Right hindlimb (tissue), 1 donor: Measurements from ENCODE around the gene GJB5.
"Not testable (repeated sequence)": the region's sequence is repeated elsewhere in the genome, so short reads cannot be mapped to it uniquely, and the experiment has no call there.

ENCODE experiments used
- DNase-seq: peaks from one replicate; pipeline ENCODE4 v3.0.0-alpha.2; 2018

The GJB5 gene

DNA sequence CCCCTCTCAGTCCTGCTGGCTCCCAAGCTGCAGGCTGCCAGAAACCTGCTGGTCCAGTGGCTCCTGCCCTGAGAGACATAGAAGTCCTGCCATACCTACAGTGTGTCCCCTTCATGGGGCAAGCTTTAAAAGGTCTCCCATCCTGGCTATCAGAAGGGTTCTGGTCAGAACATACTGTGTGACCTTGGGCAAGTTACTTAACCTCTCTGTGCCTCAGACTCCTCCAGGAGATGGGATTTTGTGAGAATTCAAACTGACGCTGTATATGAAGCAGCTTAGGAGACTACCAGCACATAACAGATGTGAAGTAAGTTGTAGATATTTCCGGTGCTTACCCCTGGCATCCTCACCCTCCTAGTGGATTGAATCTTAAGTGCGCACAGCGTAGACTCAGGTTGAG, 8.7 kb upstream of the GJB5 start:
- DNase-seq = no peak

DNA sequence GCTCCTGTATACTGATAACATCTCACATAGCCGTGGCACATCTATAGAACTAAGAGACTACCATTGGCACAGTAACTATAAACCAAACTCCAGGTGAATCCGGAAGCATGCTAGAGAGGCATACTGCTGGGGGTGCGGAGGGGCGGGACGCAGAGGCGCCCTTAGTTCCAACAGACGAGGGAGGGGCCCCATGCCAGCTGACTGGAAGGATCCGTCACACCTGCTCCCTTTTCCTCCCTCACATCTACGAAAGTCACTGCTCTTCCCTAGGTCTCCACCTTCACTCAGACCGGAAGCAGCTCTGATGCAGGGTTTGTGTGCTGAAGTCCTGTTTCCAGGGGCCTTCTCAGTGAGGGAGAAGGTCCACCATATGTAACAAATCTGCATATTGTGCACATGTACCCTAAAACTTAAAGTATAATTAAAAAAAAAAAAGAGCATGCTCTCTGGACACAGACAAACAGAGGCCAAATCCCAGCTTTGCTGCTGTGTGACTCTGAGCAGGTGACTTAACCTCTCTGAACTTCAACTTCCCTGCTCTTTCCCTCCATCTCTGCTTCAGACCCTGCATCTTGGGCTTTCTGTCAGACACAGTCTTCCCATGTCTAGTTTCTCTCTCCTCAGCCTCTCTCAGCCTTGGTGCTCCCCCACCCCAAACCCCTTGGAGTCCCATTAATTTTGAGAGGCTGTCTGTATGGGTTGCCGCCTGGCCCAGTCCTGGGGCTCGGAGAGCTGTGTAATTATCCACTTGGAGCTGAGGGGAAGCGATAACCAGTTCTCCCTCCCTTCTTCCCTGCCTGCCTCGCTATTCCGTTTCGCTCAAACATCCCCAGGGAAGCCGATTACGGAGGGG, 7.8 kb upstream of the GJB5 start:
- DNase-seq = no peak

DNA sequence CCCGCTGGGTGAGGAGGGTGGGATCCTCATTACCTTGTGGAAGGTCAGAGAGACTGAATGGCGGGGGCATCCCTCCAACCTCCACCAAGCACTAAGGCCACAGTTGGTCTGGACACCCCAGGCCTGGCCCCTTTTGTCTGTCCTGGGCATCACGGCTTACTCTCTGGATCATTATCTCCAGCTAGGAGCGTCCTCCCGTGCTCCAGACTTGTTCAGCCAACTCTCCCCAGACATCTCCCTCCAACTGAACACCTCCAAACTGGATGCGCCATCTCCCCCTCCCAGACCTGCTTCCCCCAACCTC, 7.3 kb upstream of the GJB5 start:
- DNase-seq = no peak

DNA sequence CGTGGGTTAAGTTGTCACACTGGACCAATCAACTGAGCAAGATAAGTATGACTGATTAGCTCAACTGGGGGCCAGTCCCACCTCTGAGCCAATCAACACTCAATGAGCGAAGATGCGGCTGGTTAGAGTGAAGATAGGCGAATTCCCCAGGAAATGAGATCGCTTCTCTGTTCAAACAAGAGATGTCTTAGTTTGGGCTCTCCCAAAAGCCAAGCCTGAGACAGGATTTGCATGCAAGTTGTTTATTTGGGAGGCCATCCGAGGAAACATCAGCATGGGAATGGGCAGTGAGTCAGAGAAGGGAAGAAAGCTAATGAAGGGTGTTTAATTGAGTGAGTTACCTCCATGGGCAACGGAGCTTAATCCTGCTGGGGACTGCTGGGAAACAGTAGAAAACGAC, 4.9 kb upstream of the GJB5 start:
- DNase-seq = no peak

DNA sequence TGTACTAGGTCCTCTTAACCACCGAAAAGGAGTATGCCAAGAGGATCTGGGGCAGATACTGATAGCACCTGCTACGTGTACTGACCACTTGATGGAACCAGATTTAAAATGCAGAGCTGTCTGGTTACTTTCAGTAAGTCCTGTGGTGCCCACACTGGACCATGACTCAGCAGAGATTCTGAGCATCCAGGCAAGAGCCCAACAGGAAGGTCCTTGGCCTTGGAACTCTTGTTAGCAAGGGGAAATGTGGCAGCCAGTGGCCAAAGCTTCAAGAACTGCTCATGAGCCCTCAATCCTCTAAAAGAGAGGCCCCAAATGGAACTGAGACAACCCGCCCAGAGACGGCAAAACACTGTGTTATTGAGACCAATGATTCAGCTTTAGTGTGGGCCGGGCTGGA, 4.2 kb upstream of the GJB5 start:
- no peak for DNase-seq

DNA sequence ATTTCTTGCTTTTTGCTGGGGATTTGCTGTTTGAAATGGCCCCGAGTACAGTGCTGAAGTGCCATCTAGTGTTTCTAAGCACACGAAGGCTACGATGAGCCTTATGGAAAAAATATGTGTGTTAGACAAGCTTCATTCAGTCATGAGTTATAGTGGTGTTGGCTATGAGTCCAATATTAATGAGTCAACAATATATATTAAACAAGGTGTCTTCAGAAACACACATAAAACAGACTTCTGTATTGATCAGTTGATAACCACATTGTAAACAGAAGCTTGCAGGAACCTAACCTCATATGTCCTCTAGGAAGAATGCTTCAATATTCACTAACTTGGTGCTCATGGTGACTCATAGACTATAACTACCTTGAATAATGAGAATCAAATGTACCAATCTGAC, 1.7 kb upstream of the GJB5 start:
- DNase-seq = no peak

DNA sequence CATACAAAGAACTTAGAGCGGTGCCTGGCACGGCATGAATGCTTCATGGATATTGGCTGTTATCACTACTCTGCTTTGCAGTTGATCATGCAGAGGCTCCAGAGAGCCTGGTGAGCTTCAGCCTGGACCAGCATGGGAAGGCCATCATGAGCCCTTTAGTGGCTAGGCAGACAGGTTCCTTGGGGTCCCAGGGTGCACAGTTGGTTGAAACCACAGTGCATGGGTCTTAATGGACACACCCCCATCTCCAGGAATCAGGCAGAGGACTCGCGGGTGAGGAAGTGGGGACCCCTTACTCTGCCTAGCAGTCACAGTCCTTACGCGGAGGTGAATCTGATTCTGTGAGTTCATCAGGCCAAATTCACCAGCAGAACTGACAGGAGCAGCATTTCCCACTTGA, 1.1 kb downstream of the GJB5 start:
- no peak for DNase-seq

DNA sequence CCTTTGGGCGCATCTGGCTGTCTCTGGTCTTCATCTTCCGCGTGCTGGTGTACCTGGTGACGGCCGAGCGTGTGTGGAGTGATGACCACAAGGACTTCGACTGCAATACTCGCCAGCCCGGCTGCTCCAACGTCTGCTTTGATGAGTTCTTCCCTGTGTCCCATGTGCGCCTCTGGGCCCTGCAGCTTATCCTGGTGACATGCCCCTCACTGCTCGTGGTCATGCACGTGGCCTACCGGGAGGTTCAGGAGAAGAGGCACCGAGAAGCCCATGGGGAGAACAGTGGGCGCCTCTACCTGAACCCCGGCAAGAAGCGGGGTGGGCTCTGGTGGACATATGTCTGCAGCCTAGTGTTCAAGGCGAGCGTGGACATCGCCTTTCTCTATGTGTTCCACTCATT, 2.5 kb downstream of the GJB5 start:
- no peak for DNase-seq

DNA sequence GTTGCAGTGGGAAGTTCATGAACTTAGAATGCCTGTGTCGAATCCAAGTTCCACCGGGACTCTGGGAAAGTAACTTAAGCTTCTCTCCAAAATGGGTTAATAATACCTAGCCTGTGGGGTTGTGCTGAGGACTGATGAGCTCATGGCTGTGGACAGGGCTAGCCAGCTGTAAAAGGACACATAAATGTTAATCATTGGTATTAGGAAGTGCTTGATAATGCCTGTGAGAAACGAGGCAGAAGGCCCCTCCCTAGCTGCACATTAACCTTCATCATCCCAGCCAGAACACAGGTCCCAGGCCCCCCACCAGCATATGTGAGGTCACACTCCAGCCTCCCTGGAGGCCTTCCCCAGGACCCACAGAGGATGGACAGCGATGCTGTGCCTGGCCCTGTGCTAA, 3.9 kb downstream of the GJB5 start:
- no peak for DNase-seq

DNA sequence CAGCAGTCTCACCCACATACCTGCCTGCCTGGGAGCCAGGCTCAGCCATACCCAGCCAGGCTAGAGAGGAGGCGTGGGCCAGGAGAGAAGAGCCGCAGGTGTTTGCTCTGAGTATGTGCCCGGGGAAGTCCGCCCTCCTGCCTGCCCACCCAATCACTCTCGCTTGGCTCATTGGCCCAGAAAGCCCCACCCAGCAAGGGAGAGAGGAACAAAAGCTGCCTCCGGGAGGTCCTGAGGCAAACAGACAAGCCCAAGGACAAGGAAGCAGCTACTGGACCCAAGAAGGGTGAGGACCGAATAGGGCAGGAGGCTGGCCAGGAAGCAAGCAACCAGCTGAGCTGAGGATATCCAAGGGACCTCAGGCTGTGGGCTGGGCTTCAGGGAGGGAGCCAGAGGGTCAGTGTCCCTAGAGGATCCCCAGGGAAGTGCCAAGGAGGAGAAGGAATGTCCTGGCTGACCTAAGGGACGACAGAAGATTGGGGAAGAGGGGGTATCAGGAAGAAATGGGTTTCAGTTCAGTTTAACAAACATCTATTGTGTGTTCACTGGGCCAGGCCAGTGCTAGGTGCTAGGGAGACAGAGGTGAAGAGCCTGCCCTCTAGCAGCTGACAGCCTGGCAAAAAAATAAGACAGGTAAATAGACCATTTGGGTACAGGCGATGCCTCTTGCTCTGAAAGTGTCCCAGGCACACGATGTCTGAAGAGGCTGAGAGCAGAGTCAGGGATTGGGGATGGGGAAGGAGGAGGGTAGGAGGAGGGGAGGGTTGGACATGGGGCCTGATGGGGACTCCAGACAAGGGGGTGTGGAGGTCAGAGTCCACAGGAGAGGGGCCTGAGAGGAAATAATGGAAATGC, 4.9 kb downstream of the GJB5 start, which contains the start of gene GJB4:
Gene GJB4 (plus strand): TSS at position 238 of the 855 bp plus-strand sequence. CDS start 1,515 bp downstream, outside the sequence.
- no peak for DNase-seq

DNA sequence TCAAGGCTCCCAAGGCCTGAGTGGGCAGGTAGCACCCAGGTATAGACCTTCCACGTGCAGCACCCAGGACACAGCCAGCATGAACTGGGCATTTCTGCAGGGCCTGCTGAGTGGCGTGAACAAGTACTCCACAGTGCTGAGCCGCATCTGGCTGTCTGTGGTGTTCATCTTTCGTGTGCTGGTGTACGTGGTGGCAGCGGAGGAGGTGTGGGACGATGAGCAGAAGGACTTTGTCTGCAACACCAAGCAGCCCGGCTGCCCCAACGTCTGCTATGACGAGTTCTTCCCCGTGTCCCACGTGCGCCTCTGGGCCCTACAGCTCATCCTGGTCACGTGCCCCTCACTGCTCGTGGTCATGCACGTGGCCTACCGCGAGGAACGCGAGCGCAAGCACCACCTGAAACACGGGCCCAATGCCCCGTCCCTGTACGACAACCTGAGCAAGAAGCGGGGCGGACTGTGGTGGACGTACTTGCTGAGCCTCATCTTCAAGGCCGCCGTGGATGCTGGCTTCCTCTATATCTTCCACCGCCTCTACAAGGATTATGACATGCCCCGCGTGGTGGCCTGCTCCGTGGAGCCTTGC, 6.4 kb downstream of the GJB5 start:
- DNase-seq = no peak

DNA sequence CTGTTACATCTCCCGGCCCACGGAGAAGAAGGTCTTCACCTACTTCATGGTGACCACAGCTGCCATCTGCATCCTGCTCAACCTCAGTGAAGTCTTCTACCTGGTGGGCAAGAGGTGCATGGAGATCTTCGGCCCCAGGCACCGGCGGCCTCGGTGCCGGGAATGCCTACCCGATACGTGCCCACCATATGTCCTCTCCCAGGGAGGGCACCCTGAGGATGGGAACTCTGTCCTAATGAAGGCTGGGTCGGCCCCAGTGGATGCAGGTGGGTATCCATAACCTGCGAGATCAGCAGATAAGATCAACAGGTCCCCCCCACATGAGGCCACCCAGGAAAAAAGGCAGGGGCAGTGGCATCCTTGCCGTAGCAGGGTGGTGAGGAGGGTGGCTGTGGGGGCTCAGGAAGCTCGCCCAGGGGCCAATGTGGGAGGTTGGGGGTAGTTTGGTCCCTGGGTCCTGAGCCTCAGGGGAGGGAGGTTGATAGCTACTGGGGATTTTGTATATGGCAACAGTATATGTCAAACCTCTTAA, 7.0 kb downstream of the GJB5 start:
- DNase-seq = no peak

DNA sequence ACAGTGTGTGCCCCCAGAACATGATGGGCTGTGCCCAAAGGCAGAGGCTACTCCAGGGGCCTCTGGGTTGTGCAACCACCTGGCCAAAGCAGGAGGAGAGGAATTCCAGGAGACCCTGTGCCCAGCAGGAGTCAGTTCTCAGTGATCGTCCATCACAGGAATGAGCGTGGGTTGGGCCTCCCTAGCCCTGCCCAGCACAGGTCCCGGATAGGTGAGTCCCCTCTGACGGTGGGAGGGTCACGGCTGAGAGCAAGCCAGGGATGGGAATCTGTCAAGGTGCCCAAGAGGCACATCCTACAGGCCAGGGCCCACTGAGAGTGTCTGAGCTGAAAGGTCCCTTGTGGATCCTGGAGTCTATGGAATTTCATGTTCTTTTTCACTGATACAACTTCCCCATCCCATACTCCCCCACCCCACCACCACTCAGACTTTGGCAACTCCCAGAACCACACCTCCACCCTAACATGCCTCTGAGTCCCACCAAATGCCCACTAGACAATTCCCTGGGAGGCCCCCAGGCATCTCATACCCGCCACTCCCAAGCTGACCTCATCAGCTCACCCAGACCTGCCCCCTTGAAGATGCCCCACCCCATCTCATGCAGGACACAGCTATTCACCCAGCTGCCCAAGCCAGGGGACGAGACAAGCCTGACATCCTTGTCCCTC, 7.8 kb downstream of the GJB5 start:
- no peak for DNase-seq

DNA sequence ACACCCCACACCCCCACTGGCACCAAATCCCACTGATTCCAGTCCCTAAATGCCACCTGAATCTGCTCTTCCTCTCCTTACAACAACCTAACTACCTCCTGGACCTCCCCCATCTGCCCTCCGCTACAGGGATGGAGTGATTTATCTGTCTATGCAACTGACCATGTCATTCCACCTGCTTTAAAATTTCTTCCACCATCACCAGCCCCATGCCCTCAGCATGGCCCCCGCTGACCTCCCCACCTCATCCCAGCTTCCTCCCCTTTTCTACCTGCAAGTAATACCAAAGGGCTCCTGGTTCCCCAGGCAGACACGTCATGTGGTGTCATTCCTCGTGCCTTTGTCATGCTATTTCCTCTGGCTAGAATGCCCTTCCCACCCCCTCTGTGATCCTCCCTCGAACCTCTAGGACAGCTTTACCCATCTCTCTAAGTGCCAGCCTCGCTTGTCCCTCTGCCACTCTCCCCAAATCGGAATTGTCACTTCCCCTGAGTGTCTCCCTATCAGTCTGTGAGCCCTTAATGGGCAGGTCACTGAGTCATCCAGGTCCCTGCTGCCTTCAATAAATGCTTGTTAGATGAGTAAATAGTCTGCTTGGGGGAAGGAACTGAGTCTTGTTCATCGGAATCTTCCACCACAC, 8.4 kb downstream of the GJB5 start:
- DNase-seq = no peak

DNA sequence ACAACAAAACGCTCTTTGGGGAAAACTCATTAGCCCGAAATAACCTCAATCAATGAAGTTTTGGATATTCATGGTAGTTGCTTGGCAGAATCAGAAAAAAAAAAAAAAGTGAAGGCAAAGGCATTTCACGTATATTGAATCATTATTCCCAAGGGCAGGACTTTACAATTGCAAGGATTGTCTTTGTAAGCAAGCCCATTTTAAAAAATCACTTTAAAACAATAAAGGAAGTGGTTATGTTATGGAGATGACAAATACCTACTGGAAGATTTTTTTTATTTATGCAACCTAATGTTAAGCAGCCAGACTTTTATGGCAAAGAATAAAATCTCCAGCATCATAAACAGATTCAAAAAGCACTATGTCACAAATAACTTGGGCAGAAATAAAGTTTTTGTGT, 14.0 kb downstream of the GJB5 start:
- no peak for DNase-seq

DNA sequence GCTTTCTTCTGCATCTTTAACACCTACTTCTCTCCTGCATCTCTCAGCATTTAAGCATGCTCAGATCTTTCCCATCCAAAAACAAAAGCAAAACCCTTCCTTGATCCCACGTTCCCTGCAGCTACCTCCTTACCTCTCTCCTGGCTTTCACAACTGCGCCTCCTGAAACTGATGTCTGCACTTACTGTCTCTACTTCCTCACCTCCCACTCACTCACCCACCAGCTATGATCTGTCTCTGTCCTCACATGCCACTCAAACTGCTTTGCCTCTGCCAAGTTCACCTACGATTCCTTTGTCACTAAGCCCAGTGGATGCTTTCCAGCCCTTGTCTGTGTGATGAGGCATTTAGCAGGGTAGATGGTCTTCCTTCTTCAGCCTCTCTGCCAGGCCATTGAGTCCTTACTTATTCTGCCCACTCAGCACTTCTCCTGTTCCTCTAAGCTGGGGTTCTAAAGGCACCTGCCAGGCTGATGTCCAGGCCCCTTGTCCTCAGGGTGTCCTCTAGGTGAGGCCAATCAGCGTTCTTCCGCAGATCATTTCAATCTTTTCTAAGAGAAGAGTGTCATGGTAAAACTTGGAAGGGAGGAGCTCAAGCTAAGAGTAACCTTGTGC, 16.2 kb downstream of the GJB5 start:
- no peak for DNase-seq

DNA sequence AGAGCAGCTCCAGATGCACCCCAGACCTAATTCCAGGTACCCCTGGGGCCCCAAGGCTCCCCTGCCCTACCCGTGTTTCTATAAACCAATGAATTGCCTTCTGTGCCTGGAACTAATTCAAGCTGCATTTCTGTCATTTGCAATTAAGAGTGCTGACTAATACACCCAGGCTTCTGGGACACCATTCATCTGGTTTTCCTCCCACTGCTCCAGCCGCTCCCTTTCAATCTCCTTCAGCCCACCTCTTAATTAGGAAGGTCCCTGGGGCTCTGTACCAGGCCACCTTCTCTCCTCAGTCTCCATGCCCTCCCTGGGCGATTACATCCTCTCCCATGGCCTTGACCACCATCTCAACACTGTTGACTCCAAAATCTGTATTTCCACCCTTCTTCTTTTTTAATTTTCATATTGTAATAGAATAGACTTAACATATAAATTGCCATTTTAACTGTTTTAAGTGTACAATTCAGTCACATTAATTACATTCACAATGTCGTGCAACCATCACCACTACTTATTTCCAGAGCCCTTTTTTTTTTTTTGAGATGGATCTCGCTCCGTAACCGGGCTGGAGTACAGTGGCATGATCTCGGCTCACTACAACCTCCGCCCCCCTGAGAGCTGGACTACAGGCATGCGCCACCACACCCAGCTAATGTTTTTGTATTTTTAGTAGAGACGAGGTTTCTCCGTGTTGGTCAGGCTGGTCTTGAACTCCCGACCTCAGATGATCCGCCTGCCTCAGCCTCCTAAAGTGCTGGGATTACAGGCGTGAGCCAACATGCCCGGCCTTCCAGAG, 16.9 kb downstream of the GJB5 start:
- DNase-seq = no peak

DNA sequence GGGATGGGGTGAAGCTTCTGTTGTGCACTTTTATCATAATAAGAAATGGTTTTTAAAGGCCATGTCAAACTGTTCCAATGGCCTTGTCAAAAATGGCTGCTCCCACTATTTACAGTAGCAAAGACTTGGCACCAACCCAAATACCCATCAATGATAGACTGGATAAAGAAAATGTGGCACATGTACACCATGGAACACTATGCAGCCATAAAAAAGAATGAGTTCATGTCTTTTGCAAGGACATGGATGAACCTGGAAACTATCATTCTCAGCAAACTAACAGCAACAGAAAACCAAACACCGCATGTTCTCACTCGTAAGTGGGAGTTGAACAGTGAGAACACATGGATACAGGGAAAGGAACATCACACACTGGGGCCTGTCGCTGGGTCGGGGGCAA, 18.3 kb downstream of the GJB5 start:
- not testable (repeated sequence) for DNase-seq

DNA sequence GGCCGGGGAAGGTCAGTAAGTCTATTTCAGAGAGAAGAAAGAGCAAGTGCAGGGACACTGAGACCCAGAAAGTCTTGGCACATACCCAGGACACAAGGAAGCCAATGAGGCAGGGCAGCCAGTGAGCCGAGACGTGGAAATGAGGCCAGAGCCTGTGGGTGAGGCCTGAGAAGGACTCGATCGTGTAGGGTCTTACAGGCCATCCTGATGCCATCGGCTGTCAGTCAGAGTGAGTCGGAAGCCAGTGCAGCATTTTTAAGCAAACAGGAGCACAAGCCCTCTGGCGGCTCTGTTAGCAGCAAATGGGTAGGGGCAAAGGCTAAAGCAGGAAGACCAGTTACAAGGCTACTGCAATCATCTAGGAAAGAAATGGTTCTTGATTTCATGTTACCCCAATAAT, 20.1 kb downstream of the GJB5 start:
- DNase-seq = no peak

DNA sequence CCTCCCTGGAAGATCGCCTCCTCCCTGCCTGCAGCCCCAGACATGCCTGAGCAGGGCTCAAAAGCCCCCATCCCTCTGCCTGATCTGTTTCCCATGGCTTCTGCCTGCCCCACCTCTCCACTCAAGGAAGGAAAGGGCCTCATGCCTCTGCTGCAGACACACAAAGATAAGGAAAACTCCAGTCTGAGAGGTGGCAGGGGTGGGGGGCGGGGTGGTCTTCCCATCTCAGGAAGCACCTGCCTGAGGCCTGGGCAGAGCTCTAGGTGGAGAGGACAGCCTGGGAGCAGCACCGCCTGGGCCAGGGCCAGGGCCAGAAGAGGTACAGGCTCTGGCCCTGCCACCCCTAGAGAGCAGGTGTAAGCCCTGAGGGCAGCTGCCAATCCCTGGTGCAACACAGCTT, 22.1 kb downstream of the GJB5 start:
- DNase-seq = no peak
